GM12891 (cell line): ENCODE data around the gene ZC3H13.

Experiments used
- DNase-seq: peaks from one replicate; pipeline ENCODE4 v3.0.0; 2011; ENCODE audit warnings: low spot score; ENCODE audit not compliant: insufficient read length
- FAIRE-seq: peaks from 2 replicates; lab custom pipeline; 2011; peaks lifted over from hg19 to GRCh38; lab: Jason Lieb, UNC
- PAX5 ChIP-seq: IDR thresholded peaks from 2 replicates; pipeline ENCODE4 v1.6.1; 2011; ENCODE audit warnings: low read length, moderate library complexity, mild to moderate bottlenecking; ENCODE audit not compliant: insufficient read depth, severe bottlenecking
- POLR2A ChIP-seq: IDR thresholded peaks from 2 replicates; pipeline ENCODE4 v1.6.1; 2011; ENCODE audit warnings: low read depth, low read length, control low read depth
- POLR2AphosphoS5 ChIP-seq: IDR thresholded peaks from 2 replicates; pipeline ENCODE4 v1.6.1; 2011; ENCODE audit warnings: low read depth, low read length, control low read depth
- POU2F2 ChIP-seq: IDR thresholded peaks from 2 replicates; pipeline ENCODE4 v1.6.1; 2011; ENCODE audit warnings: low read depth, mild to moderate bottlenecking, control low read depth, low read length, moderate library complexity
- SPI1 ChIP-seq: IDR thresholded peaks from 2 replicates; pipeline ENCODE4 v1.6.1; 2011; ENCODE audit warnings: low read depth, low read length, control low read depth
- TAF1 ChIP-seq: IDR thresholded peaks from 2 replicates; pipeline ENCODE4 v1.6.1; 2011; ENCODE audit warnings: low read depth, low read length, control low read depth

Gene ZC3H13

GRCh38 chr13:45951166-45951565 is 101.4 kb downstream of the ZC3H13 start:
- FAIRE-seq (no peak), DNase-seq (no peak)
- TF ChIP-seq POU2F2, result no peak
- TF ChIP-seq POLR2A, result no peak
- no peak for TF ChIP-seq PAX5
- TF ChIP-seq POLR2AphosphoS5, result no peak
- TF ChIP-seq SPI1, result no peak
- TF ChIP-seq TAF1, result no peak

DNA sequence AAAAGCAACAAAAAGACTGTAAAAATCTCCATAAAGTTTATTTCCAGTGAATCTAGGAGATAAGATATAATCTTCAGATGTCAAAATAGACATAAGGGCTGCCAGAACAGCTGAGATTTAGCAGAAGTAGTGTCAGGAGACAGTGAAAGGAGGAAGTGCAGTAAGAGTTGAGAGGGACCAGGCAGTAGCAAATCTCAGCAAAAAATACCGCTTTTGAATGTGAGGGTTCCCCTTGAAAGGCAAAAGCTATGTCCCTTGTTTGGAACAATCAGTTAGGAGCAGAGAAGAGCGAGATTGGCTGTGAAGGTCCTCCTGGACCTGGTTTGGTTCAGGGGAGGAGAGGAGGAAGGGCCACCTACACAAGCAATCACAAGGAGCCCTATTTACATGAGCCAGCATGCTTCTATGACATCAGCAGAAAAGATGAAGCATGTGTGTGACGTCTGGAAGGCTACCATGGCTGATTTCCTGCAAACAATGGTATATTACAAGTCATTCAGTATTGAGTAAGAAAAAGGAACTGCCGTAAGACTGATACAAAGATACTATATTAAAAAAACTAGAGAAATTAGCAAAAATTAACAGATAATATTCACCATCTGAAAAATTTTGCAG is 102.1 kb downstream of the ZC3H13 start:
- no peak for FAIRE-seq
- DNase-seq, result no peak
- TF ChIP-seq POLR2AphosphoS5 (no peak), POU2F2 (no peak), SPI1 (peak; percentile 31; the same call in 1 of the 2 replicates)

- FAIRE-seq (no peak), DNase-seq (no peak)
- no peak for TF ChIP-seq POLR2A
- no peak for TF ChIP-seq SPI1
- TF ChIP-seq POU2F2, result no peak
- no peak for TF ChIP-seq PAX5
- TF ChIP-seq TAF1, result no peak
- no peak for TF ChIP-seq POLR2AphosphoS5
These were observed 103.4 kb downstream of the ZC3H13 start for GRCh38 chr13:45949161-45949560.

DNA sequence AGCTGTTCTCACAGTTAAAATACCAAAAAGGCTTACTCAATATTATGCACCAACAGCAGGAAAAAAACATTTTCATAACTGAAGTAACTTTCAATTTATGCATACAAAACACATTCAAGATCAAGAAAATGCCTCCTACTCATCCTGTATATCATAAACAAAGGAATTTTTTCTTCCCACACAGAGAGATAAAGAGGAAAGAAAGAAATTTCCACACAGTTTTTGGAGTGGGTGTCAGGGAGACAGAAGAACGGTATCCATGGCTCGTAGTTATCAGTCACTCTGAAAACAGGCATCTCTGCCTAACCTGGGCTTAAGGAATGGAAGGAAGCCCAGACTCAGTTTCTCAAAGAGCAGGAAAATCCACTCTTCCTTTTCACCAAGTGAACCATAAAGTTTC is 108.6 kb downstream of the ZC3H13 start:
- no peak for TF ChIP-seq POU2F2
- no peak for TF ChIP-seq TAF1
- TF ChIP-seq POLR2AphosphoS5, result no peak
- no peak for TF ChIP-seq PAX5
- no peak for TF ChIP-seq SPI1
- TF ChIP-seq POLR2A, result no peak
- DNase-seq (no peak), FAIRE-seq (no peak)

- FAIRE-seq, result no peak
- DNase-seq, result no peak
- no peak for TF ChIP-seq PAX5
- TF ChIP-seq SPI1, result no peak
- TF ChIP-seq POU2F2, result no peak
- no peak for TF ChIP-seq POLR2A
- TF ChIP-seq POLR2AphosphoS5, result no peak
- TF ChIP-seq TAF1, result no peak
These were observed 109.4 kb downstream of the ZC3H13 start for GRCh38 chr13:45943120-45943519.

DNA sequence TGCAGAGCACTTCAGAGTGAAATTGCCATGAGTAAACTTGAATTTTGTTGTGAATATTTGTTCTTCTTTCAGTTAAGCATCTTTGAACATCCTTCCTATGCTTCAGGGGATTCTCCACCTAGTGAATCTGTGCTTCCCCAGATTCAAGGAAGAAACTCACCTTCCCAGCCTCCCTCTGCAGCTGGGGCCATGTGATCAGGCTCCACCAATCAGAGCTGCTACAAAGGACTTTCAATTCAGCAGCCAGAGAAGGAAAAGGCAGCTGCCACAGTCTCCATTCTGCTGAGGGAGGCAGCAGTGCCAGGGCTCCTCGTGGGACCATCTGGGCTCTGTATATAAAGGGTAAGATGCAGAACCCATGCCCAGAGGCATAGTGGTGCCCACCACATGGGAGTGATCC is 111.3 kb downstream of the ZC3H13 start:
- no peak for TF ChIP-seq SPI1
- TF ChIP-seq PAX5, result no peak
- TF ChIP-seq POLR2A, result no peak
- no peak for TF ChIP-seq POU2F2
- no peak for TF ChIP-seq TAF1
- TF ChIP-seq POLR2AphosphoS5, result no peak
- no peak for DNase-seq
- no peak for FAIRE-seq

GRCh38 chr13:45940061-45940460 is 112.5 kb downstream of the ZC3H13 start:
- no peak for TF ChIP-seq PAX5
- TF ChIP-seq POLR2AphosphoS5, result no peak
- TF ChIP-seq TAF1, result no peak
- TF ChIP-seq SPI1, result no peak
- no peak for TF ChIP-seq POLR2A
- no peak for TF ChIP-seq POU2F2
- no peak for DNase-seq
- FAIRE-seq, result no peak

GRCh38 chr13:45936621-45937020 is 115.9 kb downstream of the ZC3H13 start:
- TF ChIP-seq SPI1 (no peak), TAF1 (no peak), PAX5 (no peak), POLR2A (no peak), POU2F2 (no peak), POLR2AphosphoS5 (no peak)
- FAIRE-seq (no peak), DNase-seq (no peak)

DNA sequence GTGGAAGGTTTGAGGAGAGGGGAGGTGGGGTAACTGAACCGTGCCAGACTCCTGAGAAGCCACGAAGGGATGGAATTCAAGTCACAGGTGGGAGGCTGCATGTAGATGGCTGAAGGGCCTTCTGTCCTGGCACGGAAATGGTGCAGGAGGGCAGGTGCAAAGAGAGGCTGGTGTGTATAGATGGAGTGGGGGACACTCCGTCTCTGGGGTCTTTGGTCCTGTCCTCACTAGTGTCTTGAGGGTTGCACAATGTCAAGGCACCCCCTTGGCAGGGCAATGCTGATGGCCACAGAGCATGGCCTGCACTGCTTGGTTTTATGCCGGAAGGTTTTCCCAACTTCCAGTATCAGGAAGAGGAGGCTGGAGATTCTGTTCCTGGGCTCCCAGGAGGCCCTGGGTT is 118.3 kb downstream of the ZC3H13 start:
- no peak for FAIRE-seq
- no peak for DNase-seq
- no peak for TF ChIP-seq PAX5
- TF ChIP-seq TAF1, result no peak
